HG03575 (cell line): ENCODE measurements around the gene WNT11.

ENCODE experiments used
- ATAC-seq: cut with Tn5 transposase; IDR thresholded peaks from one replicate; pipeline ENCODE4 v1.9.1; 2021; ENCODE audit not compliant: unreplicated experiment, insufficient number of reproducible peaks, low FRiP score; ENCODE audit errors: extremely low read depth

Gene WNT11

GRCh38 chr11:76186776-76187279, 19.5 kb downstream of the WNT11 start:
- ATAC-seq: no peak

GRCh38 chr11:76185931-76186401, 20.3 kb downstream of the WNT11 start:
- no peak for ATAC-seq

- ATAC-seq: no peak
Measured at GRCh38 chr11:76185511-76185910, 20.8 kb downstream of the WNT11 start.

- no peak for ATAC-seq
Measured at GRCh38 chr11:76184551-76184993, 21.7 kb downstream of the WNT11 start.

GRCh38 chr11:76181371-76181770, 24.9 kb downstream of the WNT11 start:
- no peak for ATAC-seq

- no peak for ATAC-seq
Measured at GRCh38 chr11:76179147-76179546, 27.2 kb downstream of the WNT11 start.

- no peak for ATAC-seq
Measured at GRCh38 chr11:76177250-76177686, 29.0 kb downstream of the WNT11 start.

- ATAC-seq: no peak
Measured at GRCh38 chr11:76176463-76176862, 29.8 kb downstream of the WNT11 start.

- no peak for ATAC-seq
Measured at GRCh38 chr11:76175783-76176182, 30.5 kb downstream of the WNT11 start.

GRCh38 chr11:76174330-76174729, 32.0 kb downstream of the WNT11 start:
- no peak for ATAC-seq

- no peak for ATAC-seq
Measured at GRCh38 chr11:76173663-76174062, 32.6 kb downstream of the WNT11 start.

GRCh38 chr11:76172583-76172982, 33.7 kb downstream of the WNT11 start:
- ATAC-seq: no peak

- ATAC-seq: no peak
Measured at GRCh38 chr11:76170468-76170867, 35.8 kb downstream of the WNT11 start.

- ATAC-seq: no peak
Measured at GRCh38 chr11:76169473-76169896, 36.8 kb downstream of the WNT11 start.

GRCh38 chr11:76167590-76167989, 38.7 kb downstream of the WNT11 start:
- ATAC-seq: no peak

- ATAC-seq: no peak
Measured at GRCh38 chr11:76166314-76166713, 40.0 kb downstream of the WNT11 start.

GRCh38 chr11:76164861-76165751, 41.2 kb downstream of the WNT11 start:
- ATAC-seq: no peak

GRCh38 chr11:76164081-76164480, 42.2 kb downstream of the WNT11 start:
- ATAC-seq: no peak

GRCh38 chr11:76163289-76163880, 42.9 kb downstream of the WNT11 start:
- ATAC-seq: no peak
